IMR-90 (cell line): ENCODE data around the gene SBK2. TPM values are rescaled to one million over a fixed set of nuclear protein-coding genes. Genes with fewer than 3 reads are reported as not detected.

ENCODE experiments used
- ATAC-seq: fragments of 200-7000 bp; cut with Tn5 transposase; 2 replicates; pipeline ENCODE4 v1.9.1; 2020; ENCODE audit warnings: low read depth, mild to moderate bottlenecking, moderate library complexity
- BruUV-seq: library from RNA; stranded (reverse); fragments of 400-500 nt; replicated peaks from 2 replicates; lab custom pipeline; 2021; lab: Mats Ljungman, UMichigan
- CTCF ChIA-PET: fragments of 300-600 bp; formaldehyde crosslinking; extraction: SDS; loops from one replicate; lab custom pipeline; 2021; ENCODE audit warnings: antibody characterized with exemption; lab: Yijun Ruan, JAX
- POLR2A ChIA-PET: fragments of 300-600 bp; sonication (Branson Sonifier 250); formaldehyde crosslinking; loops from one replicate; lab custom pipeline; 2022; ENCODE audit warnings: antibody characterized with exemption; ENCODE audit not compliant: unreplicated experiment; lab: Charles Lee
- DNase-seq: peaks from one replicate; pipeline ENCODE4 v3.0.0; 2013
- H2AFZ ChIP-seq: replicated peaks from 2 replicates; pipeline ENCODE3; 2013; ENCODE audit warnings: low read length, mild to moderate bottlenecking; ENCODE audit not compliant: poor library complexity
- H2AK5ac ChIP-seq: 2 replicates; pipeline ENCODE4 v1.6.1; 2013; ENCODE audit warnings: low read depth, low read length, inconsistent platforms
- H2AK9ac ChIP-seq: replicated peaks from 2 replicates; pipeline ENCODE3; 2013; ENCODE audit warnings: mild to moderate bottlenecking, low read depth, low read length, moderate library complexity; ENCODE audit not compliant: poor library complexity
- H2BK120ac ChIP-seq: 2 replicates; pipeline ENCODE4 v1.6.1; 2013; ENCODE audit warnings: low read depth, low read length, inconsistent platforms
- H2BK15ac ChIP-seq: 3 replicates; pipeline ENCODE4 v1.6.1; 2013; ENCODE audit warnings: low read depth, low read length, inconsistent platforms
- H2BK20ac ChIP-seq: 2 replicates; pipeline ENCODE4 v1.6.1; 2013; ENCODE audit warnings: low read depth, mild to moderate bottlenecking, inconsistent platforms, low read length, moderate library complexity
- H2BK5ac ChIP-seq: 2 replicates; pipeline ENCODE4 v1.6.1; 2013; ENCODE audit warnings: mild to moderate bottlenecking, low read depth, low read length, inconsistent platforms; ENCODE audit not compliant: poor library complexity, severe bottlenecking
- H3K14ac ChIP-seq: replicated peaks from 2 replicates; pipeline ENCODE4 v1.6.1; 2013; ENCODE audit warnings: low read depth, low read length, inconsistent platforms
- H3K18ac ChIP-seq: 2 replicates; pipeline ENCODE4 v1.6.1; 2013; ENCODE audit warnings: low read depth, low read length, control low read depth
- H3K23ac ChIP-seq: 2 replicates; pipeline ENCODE4 v1.6.1; 2013; ENCODE audit warnings: low read depth, low read length, inconsistent platforms
- H3K27ac ChIP-seq: 2 replicates; pipeline ENCODE4 v1.5.1; 2013; ENCODE audit warnings: mild to moderate bottlenecking, control low read depth, low read length; ENCODE audit not compliant: insufficient read depth
- H3K27me3 ChIP-seq: 2 replicates; pipeline ENCODE4 v1.6.1; 2013; ENCODE audit warnings: low read length; ENCODE audit not compliant: control insufficient read depth, insufficient read depth
- H3K36me3 ChIP-seq: 2 replicates; pipeline ENCODE4 v1.6.1; 2013; ENCODE audit warnings: low read length, mixed read lengths; ENCODE audit not compliant: control insufficient read depth, insufficient read depth
- H3K4ac ChIP-seq: 2 replicates; pipeline ENCODE4 v1.6.1; 2013; ENCODE audit warnings: low read depth, low read length, inconsistent platforms
- H3K4me1 ChIP-seq: 2 replicates; pipeline ENCODE4 v1.6.1; 2013; ENCODE audit warnings: low read length, mixed read lengths; ENCODE audit not compliant: control insufficient read depth, insufficient read depth
- H3K4me2 ChIP-seq: 2 replicates; pipeline ENCODE4 v1.6.1; 2013; ENCODE audit warnings: low read depth, mild to moderate bottlenecking, control low read depth, low read length, moderate library complexity
- H3K4me3 ChIP-seq: 2 replicates; pipeline ENCODE4 v1.5.1; 2013; ENCODE audit warnings: low read depth, mild to moderate bottlenecking, control low read depth, low read length, moderate library complexity; ENCODE audit not compliant: insufficient read depth
- H3K56ac ChIP-seq: 2 replicates; pipeline ENCODE4 v1.6.1; 2013; ENCODE audit warnings: low read length, inconsistent platforms; ENCODE audit not compliant: insufficient read depth; ENCODE audit errors: extremely low read depth
- H3K79me1 ChIP-seq, 2 experiments: 2 replicates each; pipeline ENCODE4 v1.6.1; 2013; ENCODE audit warnings: low read length in 2 of 2, inconsistent platforms in 1 of 2, low read depth in 1 of 2
- H3K9ac ChIP-seq: 2 replicates; pipeline ENCODE4 v1.6.1; 2013; ENCODE audit warnings: low read depth, low read length, control low read depth
- H3K9me1 ChIP-seq: 2 replicates; pipeline ENCODE4 v1.6.1; 2013; ENCODE audit warnings: low read length, inconsistent platforms; ENCODE audit not compliant: insufficient read depth
- H3K9me3 ChIP-seq: 2 replicates; pipeline ENCODE4 v1.6.1; 2013; ENCODE audit warnings: low read length; ENCODE audit not compliant: control insufficient read depth, insufficient read depth
- H4K20me1 ChIP-seq: 2 replicates; pipeline ENCODE4 v1.6.1; 2013; ENCODE audit warnings: low read length, inconsistent platforms; ENCODE audit not compliant: insufficient read depth
- H4K5ac ChIP-seq: 2 replicates; pipeline ENCODE4 v1.6.1; 2013; ENCODE audit warnings: mild to moderate bottlenecking, low read depth, low read length, control low read depth
- H4K8ac ChIP-seq, 2 experiments: 2 replicates each; pipeline ENCODE4 v1.6.1; 2013; ENCODE audit warnings: low read depth in 2 of 2, low read length in 2 of 2, control low read depth in 1 of 2, inconsistent platforms in 1 of 2
- H4K91ac ChIP-seq: 2 replicates; pipeline ENCODE4 v1.6.1; 2013; ENCODE audit warnings: low read depth, low read length, inconsistent platforms; ENCODE audit not compliant: insufficient read depth
- BHLHE40 ChIP-seq: fragments of 150-350 bp; IDR thresholded peaks from 2 replicates; pipeline ENCODE4 v1.6.1; 2016; ENCODE audit warnings: mild to moderate bottlenecking, low read depth, low read length
- CEBPB ChIP-seq: IDR thresholded peaks from 2 replicates; pipeline ENCODE4 v1.6.1; 2012; ENCODE audit warnings: low read depth, low read length, improper control_type of control experiment
- CHD1 ChIP-seq: IDR thresholded peaks from 2 replicates; pipeline ENCODE4 v1.6.1; 2012; ENCODE audit warnings: low read depth, low read length, improper control_type of control experiment
- CTCF ChIP-seq: conservative IDR thresholded peaks from 2 replicates; pipeline ENCODE4 v1.5.1; 2012; ENCODE audit warnings: mild to moderate bottlenecking, low read depth, low read length, improper control_type of control experiment
- FOS ChIP-seq: fragments of 150-350 bp; IDR thresholded peaks from 2 replicates; pipeline ENCODE4 v1.6.1; 2016; ENCODE audit warnings: low read depth, low read length
- MAFK ChIP-seq: IDR thresholded peaks from 2 replicates; pipeline ENCODE4 v1.6.1; 2012; ENCODE audit warnings: low read depth, low read length, improper control_type of control experiment
- MAZ ChIP-seq: IDR thresholded peaks from 2 replicates; pipeline ENCODE4 v1.6.1; 2012; ENCODE audit warnings: low read depth, mild to moderate bottlenecking, low read length, improper control_type of control experiment, moderate library complexity, borderline replicate concordance
- MXI1 ChIP-seq: IDR thresholded peaks from 2 replicates; pipeline ENCODE4 v1.6.1; 2012; ENCODE audit warnings: low read depth, mild to moderate bottlenecking, low read length, moderate library complexity, borderline replicate concordance
- NFE2L2 ChIP-seq: fragments of 150-350 bp; IDR thresholded peaks from 2 replicates; pipeline ENCODE4 v1.6.1; 2016; ENCODE audit warnings: low read depth, mild to moderate bottlenecking, low read length
- POLR2A ChIP-seq: IDR thresholded peaks from 2 replicates; pipeline ENCODE4 v1.6.1; 2012; ENCODE audit warnings: mild to moderate bottlenecking, low read depth, low read length
- RAD21 ChIP-seq: IDR thresholded peaks from 2 replicates; pipeline ENCODE4 v1.6.1; 2012; ENCODE audit warnings: low read length, improper control_type of control experiment
- RCOR1 ChIP-seq: IDR thresholded peaks from 2 replicates; pipeline ENCODE4 v1.6.1; 2012; ENCODE audit warnings: mild to moderate bottlenecking, low read length, improper control_type of control experiment; ENCODE audit not compliant: insufficient replicate concordance
- RFX5 ChIP-seq: IDR thresholded peaks from 2 replicates; pipeline ENCODE4 v1.8.0; 2012; ENCODE audit warnings: low read depth, mild to moderate bottlenecking, low read length, moderate library complexity
- SMC3 ChIP-seq: fragments of 150-350 bp; IDR thresholded peaks from 2 replicates; pipeline ENCODE4 v1.6.1; 2016; ENCODE audit warnings: low read depth, mild to moderate bottlenecking, antibody characterized with exemption, low read length, moderate library complexity
- WGBS, 2 experiments: methylation state at CpG; one replicate each; pipeline versions ENCODE4 v1.1.5 to v1.1.7; 2013; ENCODE audit warnings: missing lambda C conversion rate in 2 of 2; ENCODE audit not compliant: insufficient read length in 1 of 2; ENCODE audit errors: extremely low coverage in 2 of 2; 5-methylcytosine and 5-hydroxymethylcytosine counted together
- dilution Hi-C: fragments of 300-500 bp; cut with HindIII; formaldehyde crosslinking; loops from one replicate; pipeline ENCODE4 v1.14.3; 2018; ENCODE audit warnings: low sequenced_read_pairs; ENCODE audit not compliant: unreplicated experiment
- in situ Hi-C: fragments of 300-500 bp; cut with MboI; formaldehyde crosslinking; loops from 3 replicates; pipeline ENCODE4 v1.14.3; 2019; ENCODE audit warnings: low sequenced_read_pairs, inconsistent platforms, mixed read lengths
- intact Hi-C: fragments of 100-400 bp; cut with micrococcal nuclease; formaldehyde crosslinking; loops from 2 replicates; pipeline ENCODE4 v1.10.0; 2022
- polyA plus RNA-seq, 3 experiments: library from polyadenylated mRNA; depleted of rRNA; stranded (reverse); fragments of >200 nt; gene quantifications; 2 replicates each; pipeline ENCODE4 v1.2.3, GENCODE V29; 2012; ENCODE audit warnings: low replicate concordance in 1 of 3
- total RNA-seq: library from RNA; depleted of rRNA; stranded (reverse); fragments of >200 nt; gene quantifications from 2 replicates; pipeline ENCODE4 v1.2.3, GENCODE V29; 2012
- TF ChIP-seq, protein P1 (sequence below): fragments of 150-350 bp; IDR thresholded peaks from 2 replicates; pipeline ENCODE4 v1.6.1; 2017; ENCODE audit warnings: mild to moderate bottlenecking, antibody characterized with exemption, low read length, low read depth
- TF ChIP-seq, protein P2 (sequence below): fragments of 150-350 bp; IDR thresholded peaks from 2 replicates; pipeline ENCODE4 v1.6.1; 2016; ENCODE audit warnings: low read depth, mild to moderate bottlenecking, low read length, moderate library complexity, borderline replicate concordance

SBK2 gene
- total and polyA plus RNA-seq, 2 of the 4 experiments (the other 2 are of a cell fraction), result 0.48 TPM; not detected in 1

GRCh38 chr19:55578031-55578760 lies 41.3 kb upstream of the SBK2 start:
- Histone ChIP-seq H3K27ac (no peak overlapping the region), H2BK15ac (no peak overlapping the region), H3K14ac (no peak overlapping the region), H4K5ac (no peak overlapping the region), H3K4me1 (peaks cover 4% of the 10 kb centered on the region; the same call in 1 of the 2 replicates), H3K9me3 (no peaks in the 10 kb centered on the region), H4K20me1 (no peaks in the 10 kb centered on the region; the same call in 1 of the 2 replicates), H4K8ac (no peak overlapping the region), H3K56ac (no peak overlapping the region), H3K9ac (no peak overlapping the region), H2BK20ac (no peak overlapping the region), H3K79me1 (peaks cover 8 to 26% of the 10 kb centered on the region in 2 experiments), H3K23ac (no peak overlapping the region), H2AK9ac (no peak overlapping the region), H3K9me1 (peaks cover 7% of the 10 kb centered on the region), H3K36me3 (peaks cover 14% of the 10 kb centered on the region), H3K18ac (no peak overlapping the region), H3K27me3 (no peaks in the 10 kb centered on the region), H3K4me3 (no peak overlapping the region), H2BK120ac (no peak overlapping the region), H2AFZ (no peak overlapping the region), H2AK5ac (no peak overlapping the region), H3K4ac (no peak overlapping the region), H3K4me2 (no peak overlapping the region), H2BK5ac (no peak overlapping the region), H4K91ac (no peak overlapping the region)
- ChIA-PET CTCF (no interaction called here), POLR2A (no interaction called here)
- ATAC-seq (no peak), DNase-seq (no peak)
- TF ChIP-seq RFX5, result no peak
- TF ChIP-seq FOS, result no peak
- no peak for TF ChIP-seq SMC3
- no peak for TF ChIP-seq MAFK
- TF ChIP-seq MAZ, result no peak
- no peak for TF ChIP-seq POLR2A
- TF ChIP-seq, protein P1, sequence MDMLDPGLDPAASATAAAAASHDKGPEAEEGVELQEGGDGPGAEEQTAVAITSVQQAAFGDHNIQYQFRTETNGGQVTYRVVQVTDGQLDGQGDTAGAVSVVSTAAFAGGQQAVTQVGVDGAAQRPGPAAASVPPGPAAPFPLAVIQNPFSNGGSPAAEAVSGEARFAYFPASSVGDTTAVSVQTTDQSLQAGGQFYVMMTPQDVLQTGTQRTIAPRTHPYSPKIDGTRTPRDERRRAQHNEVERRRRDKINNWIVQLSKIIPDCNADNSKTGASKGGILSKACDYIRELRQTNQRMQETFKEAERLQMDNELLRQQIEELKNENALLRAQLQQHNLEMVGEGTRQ, result no peak
- TF ChIP-seq CHD1, result no peak
- TF ChIP-seq CEBPB, result no peak
- no peak for TF ChIP-seq CTCF
- TF ChIP-seq RCOR1, result no peak
- no peak for TF ChIP-seq BHLHE40
- no peak for TF ChIP-seq RAD21
- no peak for TF ChIP-seq NFE2L2
- TF ChIP-seq, protein P2, sequence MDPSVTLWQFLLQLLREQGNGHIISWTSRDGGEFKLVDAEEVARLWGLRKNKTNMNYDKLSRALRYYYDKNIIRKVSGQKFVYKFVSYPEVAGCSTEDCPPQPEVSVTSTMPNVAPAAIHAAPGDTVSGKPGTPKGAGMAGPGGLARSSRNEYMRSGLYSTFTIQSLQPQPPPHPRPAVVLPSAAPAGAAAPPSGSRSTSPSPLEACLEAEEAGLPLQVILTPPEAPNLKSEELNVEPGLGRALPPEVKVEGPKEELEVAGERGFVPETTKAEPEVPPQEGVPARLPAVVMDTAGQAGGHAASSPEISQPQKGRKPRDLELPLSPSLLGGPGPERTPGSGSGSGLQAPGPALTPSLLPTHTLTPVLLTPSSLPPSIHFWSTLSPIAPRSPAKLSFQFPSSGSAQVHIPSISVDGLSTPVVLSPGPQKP, result no peak
- no peak for TF ChIP-seq MXI1
- 96% methylated on average over 33 of the region's 83 CpGs; no CpG with 5 or more reads in 1 of the 2 experiments for WGBS, 2 experiments
- intact Hi-C loops (no loop called here), in situ Hi-C loops (no loop called here), dilution Hi-C loops (no loop called here)
- BruUV-seq, result no TSS peak
